HL-60/S4 treated with phorbol 12-myristate 13-acetate at 8.2 ng/mL for 4 days and 3 days (cell line): ENCODE measurements around the gene MAD2L2.

ENCODE experiments used
- in situ Hi-C: fragments of 300-500 bp; cut with MboI; formaldehyde crosslinking; loops from 2 replicates; pipeline ENCODE4 v1.15.0; 2022; ENCODE audit warnings: low sequenced_read_pairs

MAD2L2 gene

GRCh38 chr1:11705596-11705995, 24.6 kb upstream of the MAD2L2 start:
- in situ Hi-C loops: no loop called here

- in situ Hi-C loops: no loop called here
Measured at GRCh38 chr1:11704691-11705475, 23.9 kb upstream of the MAD2L2 start.

- in situ Hi-C loops: no loop called here
Measured at GRCh38 chr1:11704194-11704529, 23.2 kb upstream of the MAD2L2 start.

- in situ Hi-C loops: no loop called here
Measured at GRCh38 chr1:11703357-11704193, 22.6 kb upstream of the MAD2L2 start.

GRCh38 chr1:11701981-11702803, 21.2 kb upstream of the MAD2L2 start:
- in situ Hi-C loops: no loop called here

GRCh38 chr1:11701551-11701961, 20.6 kb upstream of the MAD2L2 start:
- in situ Hi-C loops: no loop called here

- in situ Hi-C loops: no loop called here
Measured at GRCh38 chr1:11700601-11701467, 19.9 kb upstream of the MAD2L2 start.

- in situ Hi-C loops: no loop called here
Measured at GRCh38 chr1:11697893-11698210, 16.9 kb upstream of the MAD2L2 start.

- in situ Hi-C loops: no loop called here
Measured at GRCh38 chr1:11697188-11697892, 16.4 kb upstream of the MAD2L2 start.

GRCh38 chr1:11695861-11696260, 14.9 kb upstream of the MAD2L2 start:
- in situ Hi-C loops: no loop called here

GRCh38 chr1:11693917-11694316, 13.0 kb upstream of the MAD2L2 start:
- in situ Hi-C loops: no loop called here

- in situ Hi-C loops: no loop called here
Measured at GRCh38 chr1:11693024-11693590, 12.2 kb upstream of the MAD2L2 start.

- in situ Hi-C loops: no loop called here
Measured at GRCh38 chr1:11691928-11692711, 11.2 kb upstream of the MAD2L2 start.

- in situ Hi-C loops: no loop called here
Measured at GRCh38 chr1:11691302-11691914, 10.5 kb upstream of the MAD2L2 start, which contains the start of gene DRAXIN. Gene DRAXIN, plus strand, starts transcription at chr1:11691710. Its CDS starts 14,549 bp downstream, at chr1:11706259.

- in situ Hi-C loops: no loop called here
Measured at GRCh38 chr1:11690397-11691301, 9.7 kb upstream of the MAD2L2 start.

GRCh38 chr1:11688506-11688905, 7.6 kb upstream of the MAD2L2 start:
- in situ Hi-C loops: no loop called here

GRCh38 chr1:11685210-11685752, 4.3 kb upstream of the MAD2L2 start:
- in situ Hi-C loops: no loop called here
